Suprapubic skin (tissue), 4 donors: ENCODE results near the gene CREB5. TPM values are rescaled to one million over a fixed set of nuclear protein-coding genes. Genes with fewer than 3 reads are reported as not detected.

Experiments used
- DNase-seq, 2 donors: peaks; one replicate each; pipeline ENCODE4 v3.0.0-alpha.2; 2019; ENCODE audit warnings: low spot score in 2 of 2
- H3K27ac ChIP-seq: fragments of 200-600 bp; sonication (generic); one replicate; pipeline ENCODE4 v1.5.1; 2019
- H3K27me3 ChIP-seq: fragments of 200-600 bp; sonication (generic); one replicate; pipeline ENCODE4 v1.5.1; 2019
- H3K36me3 ChIP-seq: fragments of 200-600 bp; sonication (generic); one replicate; pipeline ENCODE4 v1.5.1; 2019
- H3K4me1 ChIP-seq: fragments of 200-600 bp; sonication (generic); one replicate; pipeline ENCODE4 v1.5.1; 2019
- H3K4me3 ChIP-seq: fragments of 200-600 bp; sonication (generic); one replicate; pipeline ENCODE4 v1.5.1; 2019; ENCODE audit warnings: mild to moderate bottlenecking
- H3K9me3 ChIP-seq: fragments of 200-600 bp; sonication (generic); one replicate; pipeline ENCODE4 v1.5.1; 2019
- EP300 ChIP-seq: sonication (generic); formaldehyde crosslinking; IDR thresholded peaks from one replicate; pipeline ENCODE4 v1.6.1; 2017; ENCODE audit warnings: antibody characterized with exemption
- POLR2A ChIP-seq, 2 donors: fragments of 450-650 bp; IDR thresholded peaks; one replicate each; pipeline ENCODE4 v1.6.1; 2017; ENCODE audit warnings: antibody characterized with exemption in 2 of 2, mild to moderate bottlenecking in 2 of 2, moderate library complexity in 2 of 2
- POLR2AphosphoS5 ChIP-seq, 3 donors: sonication (generic); formaldehyde crosslinking; IDR thresholded peaks; one replicate each; pipeline ENCODE4 v1.6.1; 2017; ENCODE audit warnings: antibody characterized with exemption in 3 of 3
- WGBS: methylation state at CpG from one replicate; pipeline ENCODE4 v1.1.5; 2018; 5-methylcytosine and 5-hydroxymethylcytosine counted together
- total RNA-seq, 4 donors: library from RNA; depleted of rRNA; stranded (reverse); fragments of >200 nt; gene quantifications; one replicate each; pipeline ENCODE4 v1.1.0, GENCODE V29; 2016
- TF ChIP-seq, protein P1 (sequence below), 2 donors: fragments of 200-600 bp in 1 of 2; fragments of 450-650 bp in 1 of 2; sonication (generic) in 1 of 2; IDR thresholded peaks; one replicate each; pipeline ENCODE4 v1.5.1; 2016 to 2019; ENCODE audit warnings: antibody characterized with exemption in 2 of 2, mild to moderate bottlenecking in 1 of 2, moderate library complexity in 1 of 2

CREB5 gene
- total RNA-seq, 4 donors from 2014 or later: 6.2 to 12.1 (median 10.0) TPM

GRCh38 chr7:28373990-28374389, 38.3 kb upstream of the CREB5 start:
- H3K9me3 ChIP-seq: no peaks in the 10 kb centered on the region
- no peak for TF ChIP-seq POLR2A (IDR thresholded peaks at IDR 0.05)
- TF ChIP-seq, protein P1, sequence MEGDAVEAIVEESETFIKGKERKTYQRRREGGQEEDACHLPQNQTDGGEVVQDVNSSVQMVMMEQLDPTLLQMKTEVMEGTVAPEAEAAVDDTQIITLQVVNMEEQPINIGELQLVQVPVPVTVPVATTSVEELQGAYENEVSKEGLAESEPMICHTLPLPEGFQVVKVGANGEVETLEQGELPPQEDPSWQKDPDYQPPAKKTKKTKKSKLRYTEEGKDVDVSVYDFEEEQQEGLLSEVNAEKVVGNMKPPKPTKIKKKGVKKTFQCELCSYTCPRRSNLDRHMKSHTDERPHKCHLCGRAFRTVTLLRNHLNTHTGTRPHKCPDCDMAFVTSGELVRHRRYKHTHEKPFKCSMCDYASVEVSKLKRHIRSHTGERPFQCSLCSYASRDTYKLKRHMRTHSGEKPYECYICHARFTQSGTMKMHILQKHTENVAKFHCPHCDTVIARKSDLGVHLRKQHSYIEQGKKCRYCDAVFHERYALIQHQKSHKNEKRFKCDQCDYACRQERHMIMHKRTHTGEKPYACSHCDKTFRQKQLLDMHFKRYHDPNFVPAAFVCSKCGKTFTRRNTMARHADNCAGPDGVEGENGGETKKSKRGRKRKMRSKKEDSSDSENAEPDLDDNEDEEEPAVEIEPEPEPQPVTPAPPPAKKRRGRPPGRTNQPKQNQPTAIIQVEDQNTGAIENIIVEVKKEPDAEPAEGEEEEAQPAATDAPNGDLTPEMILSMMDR (IDR thresholded peaks at IDR 0.05): no peak
- TF ChIP-seq EP300: no peak
- TF ChIP-seq POLR2AphosphoS5 (IDR thresholded peaks at IDR 0.05): no peak

DNA sequence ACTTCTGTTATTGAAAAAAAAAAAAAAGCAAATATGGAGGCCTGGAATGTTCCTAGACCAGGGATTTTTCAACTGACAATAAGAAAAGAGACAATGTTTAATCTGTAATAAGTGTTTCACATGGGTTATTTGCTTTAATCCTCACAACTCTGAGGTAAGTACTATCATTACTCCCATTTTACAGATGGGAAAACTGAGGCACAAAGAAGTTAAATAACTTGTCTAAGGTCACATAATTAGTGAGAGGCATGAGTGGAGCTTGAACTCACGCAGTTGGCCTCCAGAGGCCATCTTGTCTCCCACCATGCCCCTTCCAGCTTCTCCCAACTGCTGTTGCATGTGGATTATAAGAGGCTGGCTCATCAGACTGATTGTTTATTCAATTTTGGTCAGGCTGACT, 36.6 kb upstream of the CREB5 start:
- Histone ChIP-seq H3K4me1 (no peaks in the 10 kb centered on the region), H3K9me3 (no peaks in the 10 kb centered on the region), H3K27ac (no peak overlapping the region), H3K4me3 (no peak overlapping the region), H3K27me3 (no peaks in the 10 kb centered on the region), H3K36me3 (no peaks in the 10 kb centered on the region)
- TF ChIP-seq, protein P1 (IDR thresholded peaks at IDR 0.05): no peak
- TF ChIP-seq POLR2A (IDR thresholded peaks at IDR 0.05) (no peak), EP300 (no peak), POLR2AphosphoS5 (IDR thresholded peaks at IDR 0.05) (no peak)
- 71% methylated on average over 1 of the region's 1 CpG for WGBS
- no peak for DNase-seq

More at GRCh38 chr7:28373990-28374389, 38.3 kb upstream of the CREB5 start:
- no peak overlapping the region for H3K27ac ChIP-seq
- WGBS: 87% methylated on average over 3 of the region's 3 CpGs
- no peaks in the 10 kb centered on the region for H3K27me3 ChIP-seq
- no peak for DNase-seq
- H3K36me3 ChIP-seq: no peaks in the 10 kb centered on the region
- H3K4me1 ChIP-seq: no peaks in the 10 kb centered on the region
- no peak overlapping the region for H3K4me3 ChIP-seq

GRCh38 chr7:28376634-28377033, 35.7 kb upstream of the CREB5 start:
- WGBS: 71% methylated on average over 2 of the region's 2 CpGs
- H3K27me3 ChIP-seq: no peaks in the 10 kb centered on the region
- TF ChIP-seq EP300 (no peak), POLR2AphosphoS5 (IDR thresholded peaks at IDR 0.05) (no peak), POLR2A (IDR thresholded peaks at IDR 0.05) (no peak)
- TF ChIP-seq, protein P1 (IDR thresholded peaks at IDR 0.05): no peak
- H3K9me3 ChIP-seq: no peaks in the 10 kb centered on the region
- H3K4me1 ChIP-seq: no peaks in the 10 kb centered on the region
- no peaks in the 10 kb centered on the region for H3K36me3 ChIP-seq
- H3K27ac ChIP-seq: no peak overlapping the region
- no peak overlapping the region for H3K4me3 ChIP-seq
- DNase-seq: no peak

- no peak overlapping the region for H3K4me3 ChIP-seq
- WGBS: 78% methylated on average over 3 of the region's 3 CpGs
- H3K36me3 ChIP-seq: no peaks in the 10 kb centered on the region
- no peaks in the 10 kb centered on the region for H3K9me3 ChIP-seq
- TF ChIP-seq POLR2AphosphoS5 (IDR thresholded peaks at IDR 0.05) (no peak), POLR2A (IDR thresholded peaks at IDR 0.05) (no peak), EP300 (no peak)
- TF ChIP-seq, protein P1 (IDR thresholded peaks at IDR 0.05): no peak
- no peaks in the 10 kb centered on the region for H3K27me3 ChIP-seq
- DNase-seq: no peak
- no peak overlapping the region for H3K27ac ChIP-seq
- H3K4me1 ChIP-seq: no peaks in the 10 kb centered on the region
These were observed 33.7 kb upstream of the CREB5 start for GRCh38 chr7:28378574-28379149.

GRCh38 chr7:28381466-28381865, 30.9 kb upstream of the CREB5 start:
- Histone ChIP-seq H3K36me3 (no peaks in the 10 kb centered on the region), H3K4me3 (no peak overlapping the region), H3K4me1 (no peaks in the 10 kb centered on the region), H3K27ac (no peak overlapping the region), H3K9me3 (no peaks in the 10 kb centered on the region), H3K27me3 (no peaks in the 10 kb centered on the region)
- no peak for DNase-seq
- TF ChIP-seq, protein P1 (IDR thresholded peaks at IDR 0.05): no peak
- no peak for TF ChIP-seq EP300
- 82% methylated on average over 3 of the region's 3 CpGs for WGBS
